ENCODE results near the gene BIRC6. TPM values are rescaled to one million over a fixed set of nuclear protein-coding genes. Genes with fewer than 3 reads are reported as not detected.
"Not testable (repeated sequence)": the region's sequence is repeated elsewhere in the genome, so short reads cannot be mapped to it uniquely, and the experiment has no call there.

BIRC6 gene
- total RNA-seq, 1 donor: 133 TPM

GRCh38 chr2:32355976-32356680 is 695 bp upstream of the BIRC6 start:
- TF ChIP-seq CTCF (IDR thresholded peaks at IDR 0.05; ENCODE audit: insufficient read depth, low read length): no peak

GRCh38 chr2:32357318-32358110 is 691 bp downstream of the BIRC6 start:
- peak; percentile 35 for DNase-seq (ENCODE audit: low read depth)
- TF ChIP-seq CTCF (IDR thresholded peaks at IDR 0.05; ENCODE audit: insufficient read depth, low read length): no peak
- H3K4me3 ChIP-seq (ENCODE audit: low read depth, low read length): peak overlapping the region; percentile 93

More at GRCh38 chr2:32355976-32356680, 695 bp upstream of the BIRC6 start:
- peak overlapping the region; percentile 93 for H3K4me3 ChIP-seq (ENCODE audit: low read depth, low read length)
- DNase-seq (ENCODE audit: low read depth): no peak

GRCh38 chr2:32358111-32358482 is 1.3 kb downstream of the BIRC6 start:
- peak; percentile 31 for DNase-seq (ENCODE audit: low read depth)
- peak overlapping the region; percentile 93 for H3K4me3 ChIP-seq (ENCODE audit: low read depth, low read length)
- no peak for TF ChIP-seq CTCF (IDR thresholded peaks at IDR 0.05; ENCODE audit: insufficient read depth, low read length)

- peak; percentile 44 for DNase-seq (ENCODE audit: low read depth)
- no peak overlapping the region for H3K4me3 ChIP-seq (ENCODE audit: low read depth, low read length)
- no peak for TF ChIP-seq CTCF (IDR thresholded peaks at IDR 0.05; ENCODE audit: insufficient read depth, low read length)
These were observed 3.6 kb downstream of the BIRC6 start for GRCh38 chr2:32360416-32360815.

- not testable (repeated sequence) for DNase-seq (ENCODE audit: low read depth); H3K4me3 ChIP-seq (ENCODE audit: low read depth, low read length)
These were observed 6.2 kb downstream of the BIRC6 start for GRCh38 chr2:32362997-32363396.

GRCh38 chr2:32363597-32363996 is 6.8 kb downstream of the BIRC6 start:
- DNase-seq (ENCODE audit: low read depth): no peak
- H3K4me3 ChIP-seq (ENCODE audit: low read depth, low read length): no peak overlapping the region
- no peak for TF ChIP-seq CTCF (IDR thresholded peaks at IDR 0.05; ENCODE audit: insufficient read depth, low read length)

GRCh38 chr2:32364290-32364689 is 7.5 kb downstream of the BIRC6 start:
- not testable (repeated sequence) for H3K4me3 ChIP-seq (ENCODE audit: low read depth, low read length); DNase-seq (ENCODE audit: low read depth)

- DNase-seq (ENCODE audit: low read depth); H3K4me3 ChIP-seq (ENCODE audit: low read depth, low read length): not testable (repeated sequence)
These were observed 8.9 kb downstream of the BIRC6 start for GRCh38 chr2:32365679-32366078.
